GM23248 (cell line): ENCODE data around the gene CCDC102B.

Experiments
- EZH2 ChIP-seq: fragments of 200-600 bp; sonication (generic); IDR thresholded peaks from 2 replicates; pipeline ENCODE4 v1.6.1; 2018; ENCODE audit warnings: antibody characterized with exemption, mild to moderate bottlenecking; ENCODE audit not compliant: insufficient read depth, poor library complexity, severe bottlenecking
- EZH2phosphoT487 ChIP-seq: fragments of 200-600 bp; sonication (generic); IDR thresholded peaks from 2 replicates; pipeline ENCODE4 v1.6.1; 2018; ENCODE audit warnings: antibody characterized with exemption, moderate library complexity, mild to moderate bottlenecking, low read depth; ENCODE audit not compliant: insufficient read depth

DNA sequence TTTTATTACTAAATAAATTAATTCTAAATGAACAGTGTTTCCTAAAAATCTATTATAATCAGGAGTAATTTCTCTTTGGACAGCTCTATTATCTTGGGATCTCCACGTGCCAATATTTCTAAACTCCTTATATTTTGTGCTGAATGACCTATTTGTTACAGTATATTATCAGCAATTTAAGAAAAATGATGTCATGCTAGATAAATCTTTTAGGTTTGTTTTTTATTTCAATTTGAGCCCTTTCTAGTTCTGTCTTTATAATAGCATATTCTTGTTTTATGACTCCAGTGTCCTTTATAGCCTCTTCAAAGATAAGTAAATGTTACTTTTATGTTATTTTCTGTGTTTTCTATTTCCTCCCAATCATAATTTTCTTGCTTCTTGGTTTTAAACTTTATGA, 269.2 kb downstream of the CCDC102B start:
- TF ChIP-seq EZH2 (no peak), EZH2phosphoT487 (no peak)
